ENCODE results near the gene MYOCD. TPM values are rescaled to one million over a fixed set of nuclear protein-coding genes. Genes with fewer than 3 reads are reported as not detected.
A peak's percentile ranks its signal among the peaks of the same experiment; 100 is the strongest.

MYOCD gene
- total and polyA plus RNA-seq, 8 donors, result 3.3 to 14.9 (median 10.8) TPM

GRCh38 chr17:12730931-12731521 lies 65.3 kb downstream of the MYOCD start:
- no peaks in the 10 kb centered on the region for H3K27me3 ChIP-seq
- no peaks in the 10 kb centered on the region for H3K9me3 ChIP-seq
- ATAC-seq (peak; percentile 92), DNase-seq (peak in 2 of 4 donors; percentile 61 to 64)
- no peak for TF ChIP-seq CTCF (IDR thresholded peaks at IDR 0.05)
- intact Hi-C loops (cut with DNase I), result no loop called here
- no peak overlapping the region for H3K4me3 ChIP-seq
- H3K36me3 ChIP-seq, result no peaks in the 10 kb centered on the region
- H3K27ac ChIP-seq, result peak overlapping the region in 1 of 2 donors; percentile 39
- peaks cover 0 to 5% of the 10 kb centered on the region in 2 donors for H3K4me1 ChIP-seq

GRCh38 chr17:12731839-12732238 lies 66.1 kb downstream of the MYOCD start:
- Histone ChIP-seq H3K4me1 (peaks cover 0 to 5% of the 10 kb centered on the region in 2 donors), H3K4me3 (no peak overlapping the region), H3K27me3 (no peaks in the 10 kb centered on the region), H3K36me3 (no peaks in the 10 kb centered on the region), H3K27ac (no peak overlapping the region), H3K9me3 (no peaks in the 10 kb centered on the region)
- DNase-seq (no peak), ATAC-seq (no peak)
- intact Hi-C loops (cut with DNase I), result no loop called here
- no peak for TF ChIP-seq CTCF (IDR thresholded peaks at IDR 0.05)

- ATAC-seq (no peak), DNase-seq (no peak)
- no peak for TF ChIP-seq CTCF (IDR thresholded peaks at IDR 0.05)
- no peaks in the 10 kb centered on the region for H3K36me3 ChIP-seq
- intact Hi-C loops (cut with DNase I), result no loop called here
- no peaks in the 10 kb centered on the region for H3K27me3 ChIP-seq
- no peak overlapping the region for H3K4me3 ChIP-seq
- peaks cover 0 to 5% of the 10 kb centered on the region in 2 donors for H3K4me1 ChIP-seq
- no peak overlapping the region for H3K27ac ChIP-seq
- no peaks in the 10 kb centered on the region for H3K9me3 ChIP-seq
These were observed 66.7 kb downstream of the MYOCD start for GRCh38 chr17:12732366-12732765.

- DNase-seq (no peak), ATAC-seq (no peak)
- Histone ChIP-seq H3K9me3 (no peaks in the 10 kb centered on the region), H3K4me3 (no peak overlapping the region), H3K27ac (no peak overlapping the region), H3K36me3 (no peaks in the 10 kb centered on the region), H3K4me1 (peaks cover 0 to 5% of the 10 kb centered on the region in 2 donors), H3K27me3 (no peaks in the 10 kb centered on the region)
- TF ChIP-seq CTCF (IDR thresholded peaks at IDR 0.05), result no peak
- intact Hi-C loops (cut with DNase I), result no loop called here
These were observed 69.2 kb downstream of the MYOCD start for GRCh38 chr17:12734926-12735325.

GRCh38 chr17:12735517-12735916 lies 69.8 kb downstream of the MYOCD start:
- DNase-seq, result no peak
- H3K27me3 ChIP-seq, result no peaks in the 10 kb centered on the region
- TF ChIP-seq CTCF (IDR thresholded peaks at IDR 0.05), result no peak
- H3K4me1 ChIP-seq, result peaks cover 0 to 5% of the 10 kb centered on the region in 2 donors
- H3K27ac ChIP-seq, result no peak overlapping the region
- H3K36me3 ChIP-seq, result no peaks in the 10 kb centered on the region
- no peaks in the 10 kb centered on the region for H3K9me3 ChIP-seq
- H3K4me3 ChIP-seq, result no peak overlapping the region
- intact Hi-C loops (cut with DNase I), result no loop called here
- ATAC-seq, result no peak
